ENCODE results near the gene DDTL. TPM values are rescaled to one million over a fixed set of nuclear protein-coding genes. Genes with fewer than 3 reads are reported as not detected.

DDTL gene
- total and polyA plus RNA-seq, 2 of the 8 experiments (the other 6 are each of a cell fraction or from before 2014, with no cell fraction given) = 2.1 to 3.1 TPM

- Histone ChIP-seq H3K27ac (ENCODE audit: low read depth, low read length) (no peak overlapping the region), H3K14ac (ENCODE audit: insufficient read length) (no peak overlapping the region), H3K23ac (ENCODE audit: insufficient read length) (no peak overlapping the region), H2BK120ac (replicated peaks; ENCODE audit: low read depth, low read length) (no peak overlapping the region), H3K4me1 (replicated peaks in 1 of 4; ENCODE audit: control insufficient read depth in 3 of 4, insufficient read depth in 4 of 4, low read length in 3 of 4) (no peaks in the 10 kb centered on the region), H3K9ac (replicated peaks in 1 of 4; ENCODE audit: extremely low read depth in 1 of 4, low read depth in 3 of 4, low read length in 3 of 4) (no peak overlapping the region), H3K4ac (replicated peaks; ENCODE audit: insufficient read length, low read depth, low read length) (no peak overlapping the region), H3K23me2 (ENCODE audit: low read depth, low read length) (no peaks in the 10 kb centered on the region), H4K20me1 (replicated peaks in 1 of 2; ENCODE audit: control insufficient read depth in 1 of 2, insufficient read depth in 2 of 2, low read length in 2 of 2) (peaks cover 0 to 4% of the 10 kb centered on the region in 2 experiments), H2BK20ac (ENCODE audit: low read length) (no peak overlapping the region), H3K9me3 (ENCODE audit: insufficient read depth in 2 of 2, low read depth in 1 of 2, low read length in 1 of 2) (peaks cover 5% of the 10 kb centered on the region in 2 experiments; a peak in 2 of 4 replicates), H3K56ac (replicated peaks; ENCODE audit: insufficient read length, low read depth, low read length) (no peak overlapping the region), H3K79me1 (ENCODE audit: low read depth, low read length) (no peaks in the 10 kb centered on the region), H2BK5ac (ENCODE audit: low read depth, low read length) (no peak overlapping the region), H4K91ac (replicated peaks; ENCODE audit: insufficient read length, low read length) (no peak overlapping the region), H2BK15ac (ENCODE audit: low read length) (no peak overlapping the region), H2AFZ (ENCODE audit: low read length) (no peak overlapping the region), H3K4me2 (ENCODE audit: insufficient read depth in 1 of 2, low read depth in 2 of 2, low read length in 2 of 2) (no peak overlapping the region), H4K5ac (ENCODE audit: insufficient read length, low read depth, low read length) (no peak overlapping the region), H4K8ac (ENCODE audit: extremely low read depth, insufficient read depth, low read length) (no peak overlapping the region), H3K27me3 (replicated peaks in 1 of 4; ENCODE audit: control insufficient read depth in 3 of 4, extremely low read depth in 1 of 4, insufficient read depth in 3 of 4, low read length in 3 of 4) (no peaks in the 10 kb centered on the region), H2BK12ac (ENCODE audit: low read depth, low read length) (no peak overlapping the region), H3K79me2 (ENCODE audit: control insufficient read depth in 1 of 2, insufficient read depth in 2 of 2, low read length in 2 of 2) (no peaks in the 10 kb centered on the region), H3K36me3 (ENCODE audit: control insufficient read depth in 2 of 4, insufficient read depth in 4 of 4, low read length in 3 of 4) (peaks cover 2 to 13% (median 6%) of the 10 kb centered on the region in 4 experiments; a peak in 4 of 8 replicates), H2AK5ac (ENCODE audit: low read depth, low read length) (no peak overlapping the region), H3K4me3 (ENCODE audit: extremely low read depth in 1 of 4, insufficient read depth in 2 of 4, low read depth in 3 of 4, low read length in 4 of 4) (no peak overlapping the region), H3K18ac (ENCODE audit: extremely low read depth, low read length) (no peak overlapping the region)
- CTCF ChIA-PET (ENCODE audit: partially characterized antibody) = no interaction called here
- WGBS, 2 experiments (ENCODE audit: extremely low coverage in 1 of 2, insufficient coverage in 1 of 2, insufficient read length in 1 of 2, insufficient replicate concordance in 2 of 2, low coverage in 1 of 2, low lambda C conversion rate in 2 of 2, missing lambda C conversion rate in 1 of 2) = 76% methylated on average over 14 of the region's 14 CpGs; no CpG with 5 or more reads in 1 of the 2 experiments
- FAIRE-seq (no peak), DNase-seq (ENCODE audit: low read depth in 1 of 2, low spot score in 2 of 2) (no peak)
- POLR2A ChIA-PET (ENCODE audit: partially characterized antibody) = interaction anchor here (1.1 to 1.5 kb wide), 2 partner anchors 33 to 69 kb away, joined by 3 to 4 read pairs; partner anchors contain the start of gene SLC2A11
- TF ChIP-seq CTBP2 (IDR thresholded peaks at IDR 0.05; ENCODE audit: borderline replicate concordance, insufficient read depth, insufficient read length, low read length) = no peak
- TF ChIP-seq TBP (IDR thresholded peaks at IDR 0.05; ENCODE audit: low read depth, low read length) = no peak
- TF ChIP-seq TCF12 (IDR thresholded peaks at IDR 0.05; ENCODE audit: low read depth, low read length) = no peak
- no peak for TF ChIP-seq SP1 (IDR thresholded peaks at IDR 0.05; ENCODE audit: low read depth, low read length)
- TF ChIP-seq SIX5 (IDR thresholded peaks at IDR 0.05; ENCODE audit: low read depth, low read length) = no peak
- no peak for TF ChIP-seq TAF7 (optimal IDR thresholded peaks at IDR 0.05; ENCODE audit: borderline replicate concordance, low read depth, low read length)
- no peak for TF ChIP-seq SRF (IDR thresholded peaks at IDR 0.05; ENCODE audit: low read depth, low read length)
These were observed 40.1 kb upstream of the DDTL start for GRCh38 chr22:23926561-23926960.

Measured in H1 (cell line).